NCI-H526 treated with DMSO at 0.1 percent for 48 hours (cell line): Measurements from ENCODE around the gene FILIP1L.

ENCODE experiments used
- DNase-seq: peaks from one replicate; lab custom pipeline; 2025; lab: John Stamatoyannopoulos, UW

The FILIP1L gene

DNA sequence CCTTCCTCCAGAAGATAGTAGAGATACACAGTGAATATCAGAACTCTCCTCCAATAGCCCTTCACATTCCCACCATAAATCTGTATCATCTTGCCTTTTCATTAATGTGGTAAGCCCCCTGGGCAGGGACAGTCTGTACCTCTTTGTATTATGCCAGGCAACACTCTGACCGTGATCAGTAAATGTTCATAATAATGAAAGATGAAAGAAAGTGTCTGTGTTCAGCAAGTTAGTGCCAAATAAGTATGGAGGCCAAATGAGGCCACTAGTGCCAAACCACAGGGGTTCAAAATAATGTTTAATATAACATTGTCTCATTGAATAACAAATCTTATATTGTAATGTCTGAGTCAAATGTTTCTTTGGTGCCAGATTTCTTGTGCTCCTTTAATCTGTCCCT lies 192.3 kb downstream of the FILIP1L start:
- DNase-seq, result no peak

DNA sequence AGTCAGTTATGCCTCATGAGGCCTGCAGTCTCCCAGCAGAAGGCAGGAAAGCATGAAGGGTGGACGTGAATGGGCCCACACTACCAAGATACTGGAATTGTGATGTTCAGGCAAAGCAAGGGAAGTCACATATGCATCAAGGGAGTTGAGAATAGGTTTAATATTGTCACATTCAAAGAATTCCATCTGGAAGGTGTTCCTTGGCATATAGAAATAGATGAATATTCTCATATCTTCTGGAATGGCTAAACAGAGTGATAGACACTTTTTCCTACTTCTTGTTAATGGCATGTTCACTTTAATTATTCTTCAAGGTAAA lies 193.0 kb downstream of the FILIP1L start:
- DNase-seq, result no peak

- DNase-seq, result no peak
Measured at GRCh38 chr3:99920481-99921376, 193.6 kb downstream of the FILIP1L start.

GRCh38 chr3:99919694-99920093 lies 194.6 kb downstream of the FILIP1L start:
- DNase-seq, result no peak

- no peak for DNase-seq
Measured at GRCh38 chr3:99918715-99919114, 195.6 kb downstream of the FILIP1L start.

- no peak for DNase-seq
Measured at GRCh38 chr3:99915906-99916432, 198.3 kb downstream of the FILIP1L start.

- DNase-seq, result no peak
Measured at GRCh38 chr3:99911433-99911832, 202.9 kb downstream of the FILIP1L start.

- no peak for DNase-seq
Measured at GRCh38 chr3:99910752-99911290, 203.5 kb downstream of the FILIP1L start.

DNA sequence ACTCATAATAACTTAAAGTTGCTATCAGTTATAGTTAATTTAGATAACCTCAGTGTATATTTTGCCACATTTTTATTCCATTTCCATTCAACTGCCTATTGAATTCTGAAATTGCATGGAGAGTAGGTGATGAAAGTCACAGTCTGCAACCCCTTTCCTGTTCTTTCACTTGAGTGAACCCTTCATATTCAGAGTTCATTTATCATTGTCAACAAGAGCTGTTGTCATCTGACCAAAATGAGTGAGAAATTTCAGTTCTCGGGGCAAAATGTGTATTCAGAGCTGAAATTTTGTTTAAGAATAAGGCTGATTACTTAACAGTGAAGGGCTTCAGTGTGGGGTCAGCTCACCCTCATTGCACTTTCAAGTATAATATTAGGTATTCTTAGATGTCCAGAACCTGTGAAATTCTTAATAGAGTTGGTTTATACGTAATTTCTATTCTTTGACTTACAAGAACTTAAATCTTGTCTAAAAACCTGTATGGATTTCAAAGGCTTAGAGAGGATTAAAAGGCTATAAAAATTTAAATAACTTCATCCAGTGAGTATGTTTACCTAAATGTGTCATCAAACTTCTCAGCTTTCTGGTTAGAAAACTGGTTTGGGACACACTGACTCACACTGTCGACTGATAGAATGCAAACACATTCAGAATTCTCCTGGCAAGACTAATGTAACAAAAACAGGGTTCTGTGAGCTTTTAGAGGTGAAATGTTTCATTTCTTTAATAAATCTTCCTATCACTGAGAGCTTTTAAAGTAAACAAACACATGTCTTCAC lies 204.4 kb downstream of the FILIP1L start:
- no peak for DNase-seq

GRCh38 chr3:99907959-99908544 lies 206.2 kb downstream of the FILIP1L start:
- no peak for DNase-seq

- no peak for DNase-seq
Measured at GRCh38 chr3:99903869-99904268, 210.4 kb downstream of the FILIP1L start.

DNA sequence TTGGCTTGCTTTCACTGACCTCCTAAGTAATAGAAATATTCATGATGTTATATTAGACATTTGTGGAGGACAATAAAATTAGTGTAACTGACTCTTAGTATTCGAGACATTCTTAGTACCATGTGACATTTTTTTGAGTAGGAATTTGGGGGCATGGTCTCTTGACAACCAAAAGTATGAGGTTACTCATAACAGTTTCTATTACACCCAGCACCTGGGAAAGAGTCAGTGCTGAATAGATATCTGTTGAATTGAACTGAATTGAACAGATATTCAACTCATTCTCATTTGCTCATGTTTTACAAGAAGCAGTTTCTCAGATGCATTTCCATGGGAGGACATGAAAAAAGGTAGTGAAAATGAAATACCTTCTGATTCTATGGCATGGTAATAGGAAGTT lies 212.2 kb downstream of the FILIP1L start:
- DNase-seq, result no peak

DNA sequence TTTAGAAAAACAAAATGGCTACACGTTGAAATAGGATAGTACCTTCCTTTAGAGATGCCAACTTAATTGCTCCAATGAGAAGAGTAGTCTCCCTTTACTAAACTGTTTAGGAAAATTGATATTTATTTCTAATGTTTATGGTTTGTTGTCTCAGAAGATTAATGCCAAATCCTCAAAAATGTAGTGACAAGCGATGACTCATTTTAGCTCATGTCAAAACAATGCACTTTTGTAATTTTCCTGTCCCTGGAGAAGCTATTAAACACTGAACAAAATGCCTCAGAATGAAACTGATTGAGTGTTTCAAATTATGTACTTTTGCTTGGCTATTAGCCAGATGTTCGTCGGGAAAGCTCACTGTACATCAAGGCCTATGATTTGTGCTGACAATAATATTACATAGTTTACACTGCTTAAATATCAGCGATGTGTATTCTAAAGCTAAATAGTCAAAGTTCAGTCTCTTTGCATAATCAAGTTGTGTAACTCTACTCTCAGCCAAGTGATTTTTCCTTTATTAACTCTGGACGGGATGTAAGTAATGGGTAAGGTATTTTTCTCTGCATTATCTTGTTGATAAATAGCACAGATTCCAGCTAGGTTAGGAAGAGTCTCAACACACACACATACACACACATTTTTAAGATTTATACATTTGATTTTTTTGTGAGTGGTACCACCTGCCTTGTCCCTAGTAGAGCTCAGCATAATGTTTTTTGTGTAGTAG lies 212.9 kb downstream of the FILIP1L start:
- no peak for DNase-seq

DNA sequence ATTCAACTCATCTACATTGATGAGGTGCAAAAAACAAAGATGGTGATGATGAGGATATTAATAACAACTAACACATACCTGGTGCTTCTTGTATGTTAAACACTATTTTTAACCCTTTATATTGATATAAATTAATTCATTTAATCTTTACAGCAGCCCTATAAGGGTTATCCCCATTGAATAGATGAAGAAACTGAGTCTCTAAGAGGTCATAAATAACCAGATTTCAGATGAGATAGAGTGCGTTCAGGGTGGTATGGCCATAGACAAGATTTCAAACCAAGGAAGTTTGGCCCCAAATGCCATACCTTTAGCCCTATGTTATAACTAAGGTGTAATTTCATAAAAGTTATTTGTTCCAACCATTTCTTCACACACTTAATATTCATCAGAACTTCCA lies 214.1 kb downstream of the FILIP1L start:
- DNase-seq, result no peak

DNA sequence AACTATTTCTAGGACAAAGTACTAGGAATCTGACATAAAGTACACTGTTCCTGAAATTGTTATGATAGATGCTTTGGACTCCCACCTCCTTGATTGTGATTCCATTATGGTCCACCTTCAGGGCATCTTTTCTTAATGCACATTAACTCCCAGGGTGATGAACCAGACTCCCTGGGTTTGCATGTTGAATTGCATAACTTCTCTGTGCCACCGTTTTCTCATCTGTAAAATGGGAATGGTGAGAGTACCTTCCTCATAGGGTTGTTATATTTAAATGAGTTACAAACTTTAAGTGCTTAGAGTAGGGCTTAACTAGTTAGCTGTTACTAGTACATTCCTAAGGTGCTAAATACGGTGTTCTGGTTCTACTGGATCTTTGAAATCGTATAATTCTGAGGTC lies 214.7 kb downstream of the FILIP1L start:
- no peak for DNase-seq

GRCh38 chr3:99896482-99896881 lies 217.8 kb downstream of the FILIP1L start:
- no peak for DNase-seq

GRCh38 chr3:99895703-99896441 lies 218.4 kb downstream of the FILIP1L start:
- DNase-seq, result no peak

DNA sequence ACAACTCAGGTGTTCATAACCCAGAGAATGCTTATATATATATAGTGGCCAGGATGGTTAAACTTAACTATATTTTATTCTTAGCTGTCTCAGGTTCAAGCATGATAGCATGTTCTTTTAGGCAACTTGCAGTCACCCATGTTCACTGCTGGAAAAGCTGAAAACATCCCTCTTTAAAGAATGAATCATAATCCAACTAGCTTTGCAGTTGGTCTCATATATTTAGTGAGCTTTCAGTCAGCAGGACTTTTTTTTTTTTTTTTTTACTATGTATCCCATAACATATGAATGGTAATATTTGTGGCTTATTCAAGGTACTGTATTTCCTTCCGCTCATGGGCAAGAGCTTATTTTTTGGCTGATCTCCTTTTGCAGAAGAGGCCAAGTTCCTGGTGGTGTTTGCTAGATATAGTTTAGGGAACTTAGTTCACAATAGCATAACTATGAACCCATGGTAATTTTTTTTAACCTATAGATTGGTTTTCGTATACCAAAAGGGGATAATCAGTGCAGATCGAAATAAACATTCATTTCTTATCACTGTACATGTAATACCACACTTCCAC lies 219.1 kb downstream of the FILIP1L start:
- DNase-seq, result no peak

DNA sequence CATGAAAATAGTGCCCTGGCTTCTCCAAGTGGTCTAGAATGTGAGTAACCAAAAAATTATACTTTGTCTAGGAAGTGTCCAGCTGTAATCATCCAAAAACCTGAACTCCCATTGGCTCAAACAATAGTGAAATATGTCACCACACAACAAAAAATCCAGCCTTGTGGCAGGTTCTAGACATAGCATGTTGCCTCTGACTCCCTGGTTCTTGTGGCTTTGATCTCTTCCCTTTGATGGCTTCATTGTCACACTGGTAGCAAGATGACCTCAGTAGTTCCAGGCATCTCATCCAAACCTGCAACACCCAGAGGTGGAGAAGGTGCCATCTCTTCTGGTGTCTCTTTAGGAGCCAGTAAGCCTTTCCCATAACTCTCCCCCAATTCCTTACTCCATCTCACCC lies 222.0 kb downstream of the FILIP1L start:
- DNase-seq, result no peak

GRCh38 chr3:99891610-99892285 lies 222.6 kb downstream of the FILIP1L start:
- DNase-seq, result no peak
